HG03066 (cell line): Measurements from ENCODE around the gene KRTAP10-9.
"Not testable (repeated sequence)": the region's sequence is repeated elsewhere in the genome, so short reads cannot be mapped to it uniquely, and the experiment has no call there.

Source experiments
- ATAC-seq: cut with Tn5 transposase; IDR thresholded peaks from one replicate; pipeline ENCODE4 v1.9.1; 2021; ENCODE audit warnings: low read depth; ENCODE audit not compliant: unreplicated experiment

Gene KRTAP10-9

DNA sequence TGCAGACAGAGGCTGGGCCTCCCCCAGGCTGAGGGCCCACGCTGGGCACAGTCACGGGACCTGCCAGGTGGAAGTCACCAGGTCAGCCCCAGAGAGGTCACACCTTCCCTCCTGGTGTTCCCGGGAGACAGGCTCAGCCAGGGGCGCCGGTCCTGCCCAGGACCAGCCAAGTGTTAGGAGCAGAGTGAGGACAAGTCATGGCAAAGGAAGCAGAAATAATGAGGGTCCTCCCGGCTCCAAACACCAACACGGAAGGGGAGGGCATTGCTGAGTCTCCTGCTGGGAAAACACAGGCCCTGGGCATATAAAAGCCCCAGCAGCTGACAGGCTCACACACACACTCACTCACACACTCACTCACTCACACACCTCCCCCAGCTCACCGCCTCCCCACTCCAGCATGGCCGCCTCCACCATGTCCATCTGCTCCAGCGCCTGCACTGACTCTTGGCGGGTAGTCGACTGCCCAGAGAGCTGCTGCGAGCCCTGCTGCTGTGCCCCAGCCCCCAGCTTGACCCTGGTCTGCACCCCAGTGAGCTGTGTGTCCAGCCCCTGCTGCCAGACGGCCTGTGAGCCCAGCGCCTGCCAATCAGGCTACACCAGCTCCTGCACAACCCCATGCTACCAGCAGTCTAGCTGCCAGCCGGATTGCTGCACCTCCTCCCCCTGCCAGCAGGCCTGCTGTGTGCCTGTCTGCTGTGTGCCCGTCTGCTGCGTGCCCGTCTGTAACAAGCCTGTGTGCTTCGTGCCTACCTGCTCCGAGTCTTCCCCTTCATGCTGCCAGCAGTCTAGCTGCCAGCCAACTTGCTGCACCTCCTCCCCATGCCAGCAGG is 10.3 kb downstream of the KRTAP10-9 start, which contains the start of gene KRTAP10-10:
TSS of gene KRTAP10-10 (plus strand) at position 339 of the 833 bp plus-strand sequence. CDS start at position 401, 62 bp downstream.
- ATAC-seq: no peak

DNA sequence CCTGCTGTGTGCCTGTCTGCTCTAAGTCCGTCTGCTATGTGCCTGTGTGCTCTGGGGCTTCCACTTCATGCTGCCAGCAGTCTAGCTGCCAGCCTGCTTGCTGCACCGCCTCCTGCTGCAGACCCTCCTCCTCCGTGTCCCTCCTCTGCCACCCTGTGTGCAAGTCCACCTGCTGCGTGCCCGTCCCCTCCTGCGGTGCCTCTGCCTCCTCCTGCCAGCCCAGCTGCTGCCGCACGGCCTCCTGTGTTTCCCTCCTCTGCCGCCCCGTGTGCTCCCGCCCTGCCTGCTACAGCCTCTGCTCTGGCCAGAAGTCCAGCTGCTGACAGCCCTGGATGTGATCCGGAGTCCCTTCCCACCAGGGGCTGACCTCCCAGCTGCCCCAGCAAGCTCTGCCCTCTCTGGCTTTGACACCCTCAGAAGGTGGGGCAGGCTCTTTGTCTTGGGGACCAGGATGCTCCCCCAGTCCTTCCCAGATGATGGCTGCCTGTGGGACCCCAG is 11.0 kb downstream of the KRTAP10-9 start:
- not testable (repeated sequence) for ATAC-seq

- ATAC-seq: not testable (repeated sequence)
Observed at GRCh38 chr21:44638506-44639330, 11.8 kb downstream of the KRTAP10-9 start.

DNA sequence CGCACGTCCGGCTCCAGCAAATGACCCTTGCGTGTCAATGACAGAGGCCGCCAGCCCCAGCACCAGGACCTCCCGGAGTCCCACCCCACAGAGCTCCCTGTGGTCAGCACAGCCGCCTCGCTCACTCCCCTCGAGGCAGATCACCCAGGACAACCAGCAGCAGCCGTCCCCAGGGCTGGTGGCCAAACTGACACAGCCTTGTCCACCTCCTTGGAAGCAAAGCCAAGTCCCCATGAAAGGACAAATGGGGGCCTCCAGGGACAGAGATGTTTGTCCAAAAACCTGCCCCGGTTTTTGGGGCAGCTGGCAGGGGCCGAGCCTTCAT is 12.4 kb downstream of the KRTAP10-9 start:
- ATAC-seq: no peak

DNA sequence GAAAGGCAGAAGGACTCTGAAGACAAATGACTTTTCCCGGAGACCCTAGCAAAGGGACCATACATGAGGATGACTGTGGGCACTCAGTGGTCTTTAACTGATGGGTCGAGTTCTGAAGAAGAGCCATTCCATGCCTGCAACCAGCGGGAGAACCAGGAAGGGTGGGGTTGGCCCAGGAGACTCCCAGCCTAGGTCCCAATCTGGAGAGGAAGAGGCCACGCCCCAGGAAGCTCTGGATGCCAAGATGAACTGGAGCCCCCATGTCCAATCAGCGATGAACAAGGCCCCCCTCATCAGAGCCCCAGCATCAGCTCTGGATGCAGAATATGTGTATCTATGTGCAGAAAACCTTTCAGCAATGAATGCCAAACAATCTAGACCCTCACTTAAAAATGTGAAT is 13.9 kb downstream of the KRTAP10-9 start:
- ATAC-seq: no peak

GRCh38 chr21:44643741-44644310 is 16.9 kb downstream of the KRTAP10-9 start:
- ATAC-seq: no peak

GRCh38 chr21:44644878-44645277 is 18.0 kb downstream of the KRTAP10-9 start:
- ATAC-seq: no peak

DNA sequence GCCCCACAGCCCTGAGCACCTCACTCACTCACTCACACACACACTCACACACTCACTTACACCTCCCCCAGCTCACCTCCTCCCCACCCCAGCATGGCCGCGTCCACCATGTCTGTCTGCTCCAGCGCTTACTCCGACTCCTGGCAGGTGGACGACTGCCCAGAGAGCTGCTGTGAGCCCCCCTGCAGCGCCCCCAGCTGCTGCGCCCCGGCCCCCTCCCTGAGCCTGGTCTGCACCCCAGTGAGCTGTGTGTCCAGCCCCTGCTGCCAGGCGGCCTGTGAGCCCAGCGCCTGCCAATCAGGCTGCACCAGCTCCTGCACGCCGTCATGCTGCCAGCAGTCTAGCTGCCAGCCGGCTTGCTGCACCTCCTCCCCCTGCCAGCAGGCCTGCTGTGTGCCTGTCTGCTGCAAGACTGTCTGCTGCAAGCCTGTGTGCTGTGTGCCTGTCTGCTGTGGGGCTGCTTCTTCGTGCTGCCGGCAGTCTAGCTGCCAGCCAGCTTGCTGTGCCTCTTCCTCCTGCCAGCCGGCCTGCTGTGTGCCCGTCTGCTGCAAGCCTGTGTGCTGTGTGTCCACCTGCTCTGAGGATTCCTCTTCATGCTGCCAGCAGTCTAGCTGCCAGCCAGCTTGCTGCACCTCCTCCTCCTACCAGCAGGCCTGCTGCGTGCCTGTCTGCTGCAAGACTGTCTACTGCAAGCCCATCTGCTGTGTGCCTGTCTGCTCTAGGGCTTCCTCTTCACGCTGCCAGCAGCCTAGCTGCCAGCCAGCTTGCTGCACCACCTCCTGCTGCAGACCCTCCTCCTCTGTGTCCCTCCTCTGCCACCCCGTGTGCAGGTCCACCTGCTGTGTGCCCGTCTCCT is 19.7 kb downstream of the KRTAP10-9 start, which contains the start of gene KRTAP10-11:
TSS of gene KRTAP10-11 (plus strand) at position 49 of the 856 bp plus-strand sequence. CDS start at position 94, 45 bp downstream.
- ATAC-seq: not testable (repeated sequence)

GRCh38 chr21:44647222-44647552 is 20.3 kb downstream of the KRTAP10-9 start:
- ATAC-seq: no peak

DNA sequence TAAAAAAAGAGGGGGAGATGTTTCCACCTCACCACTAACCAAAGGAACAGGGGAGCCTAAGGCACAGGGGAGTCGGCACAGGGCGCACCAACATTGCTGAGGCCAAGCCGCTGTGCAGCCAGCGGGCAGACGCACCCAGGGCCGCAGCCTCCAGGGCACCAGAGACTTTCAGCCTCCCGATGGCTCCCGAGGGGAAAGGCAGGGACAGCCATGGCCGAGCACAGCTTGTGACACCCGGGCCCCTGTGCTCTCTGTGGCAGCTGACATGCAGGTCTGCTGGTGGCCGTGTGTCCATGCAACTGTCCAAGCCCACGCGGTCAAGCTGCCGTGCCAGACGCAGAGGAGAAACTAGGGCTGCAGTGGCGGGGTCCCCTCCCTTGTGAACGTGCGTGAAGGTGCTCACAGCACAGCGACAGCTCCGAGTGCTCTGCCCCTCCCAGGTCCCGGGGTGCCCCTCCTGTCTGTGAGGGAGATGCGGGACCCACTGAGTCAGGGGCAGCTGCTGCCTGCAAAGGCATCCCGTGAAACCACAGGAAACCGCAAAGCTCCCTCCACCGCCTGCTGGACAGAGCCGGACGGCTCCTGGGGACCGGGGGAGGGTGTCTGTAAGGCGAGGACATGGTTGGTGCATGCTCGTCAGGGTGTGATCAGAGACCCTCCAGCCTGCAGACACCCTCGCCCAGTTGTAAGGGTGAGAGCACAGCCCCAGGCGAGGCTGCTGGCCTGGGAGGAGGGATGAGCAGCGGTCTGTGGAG is 21.8 kb downstream of the KRTAP10-9 start:
- no peak for ATAC-seq

DNA sequence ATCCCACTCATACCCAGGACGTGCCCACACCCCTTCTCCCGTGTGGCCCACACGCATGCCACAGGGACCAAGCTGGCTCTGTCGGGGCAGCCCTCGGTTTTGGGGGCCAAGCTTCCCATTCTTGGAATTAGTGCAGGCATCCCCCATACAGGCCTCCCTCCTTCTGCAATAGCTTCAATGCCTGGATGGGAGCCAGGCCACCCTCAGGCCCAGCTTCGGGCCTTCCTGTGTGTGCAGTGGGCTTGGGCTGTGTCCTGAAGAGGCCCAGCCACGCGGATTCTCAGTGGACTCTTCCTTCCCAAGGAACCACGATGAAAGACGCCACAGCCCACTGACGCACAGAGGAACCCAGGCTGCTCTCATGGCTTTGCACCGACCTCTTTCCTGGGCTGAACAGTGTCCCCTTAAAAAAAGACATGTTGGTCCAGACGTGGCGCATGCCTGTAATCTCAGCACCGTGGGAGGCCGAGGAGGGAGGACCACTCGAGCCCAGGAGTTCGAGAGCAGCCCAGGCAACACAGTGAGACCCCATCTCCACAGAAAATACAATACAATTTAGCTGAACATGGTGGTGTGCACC is 22.7 kb downstream of the KRTAP10-9 start:
- no peak for ATAC-seq

- ATAC-seq: no peak
Observed at GRCh38 chr21:44650265-44650972, 23.5 kb downstream of the KRTAP10-9 start.

DNA sequence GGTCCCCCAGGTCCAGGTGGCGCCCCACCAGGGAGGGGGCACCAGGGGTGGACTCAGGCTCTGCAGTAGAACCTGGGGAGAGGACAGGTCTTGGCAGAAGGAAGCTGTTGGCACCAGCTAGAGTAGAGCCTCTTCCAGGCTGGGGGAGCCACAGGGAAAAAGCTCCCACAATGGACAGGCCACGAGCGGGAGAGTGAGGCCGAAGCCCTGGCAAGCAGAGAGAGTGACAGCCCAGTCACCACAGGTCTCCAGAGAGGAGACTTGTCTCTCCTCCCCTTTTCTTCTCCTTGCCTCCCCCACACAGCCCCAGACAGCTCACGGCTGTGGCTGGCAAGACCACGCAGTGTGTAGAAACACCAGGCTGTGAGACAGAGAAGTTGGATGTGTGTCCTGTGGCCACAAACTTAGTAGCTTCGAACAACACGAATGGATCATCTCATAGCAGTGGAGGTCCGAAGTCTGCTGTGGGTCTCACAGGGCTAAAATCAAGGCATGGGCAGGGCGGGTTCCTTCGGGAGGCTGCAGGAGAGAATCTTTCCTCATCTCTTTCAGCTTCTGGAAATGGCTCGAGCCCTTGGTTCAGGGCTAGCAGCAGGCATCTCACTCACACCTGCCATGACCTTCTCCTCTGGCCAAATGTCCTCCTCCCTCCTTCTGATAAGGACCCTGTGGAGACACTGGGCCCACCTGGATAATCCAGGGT is 24.2 kb downstream of the KRTAP10-9 start:
- ATAC-seq: no peak

GRCh38 chr21:44653123-44653522 is 26.2 kb downstream of the KRTAP10-9 start:
- ATAC-seq: no peak

DNA sequence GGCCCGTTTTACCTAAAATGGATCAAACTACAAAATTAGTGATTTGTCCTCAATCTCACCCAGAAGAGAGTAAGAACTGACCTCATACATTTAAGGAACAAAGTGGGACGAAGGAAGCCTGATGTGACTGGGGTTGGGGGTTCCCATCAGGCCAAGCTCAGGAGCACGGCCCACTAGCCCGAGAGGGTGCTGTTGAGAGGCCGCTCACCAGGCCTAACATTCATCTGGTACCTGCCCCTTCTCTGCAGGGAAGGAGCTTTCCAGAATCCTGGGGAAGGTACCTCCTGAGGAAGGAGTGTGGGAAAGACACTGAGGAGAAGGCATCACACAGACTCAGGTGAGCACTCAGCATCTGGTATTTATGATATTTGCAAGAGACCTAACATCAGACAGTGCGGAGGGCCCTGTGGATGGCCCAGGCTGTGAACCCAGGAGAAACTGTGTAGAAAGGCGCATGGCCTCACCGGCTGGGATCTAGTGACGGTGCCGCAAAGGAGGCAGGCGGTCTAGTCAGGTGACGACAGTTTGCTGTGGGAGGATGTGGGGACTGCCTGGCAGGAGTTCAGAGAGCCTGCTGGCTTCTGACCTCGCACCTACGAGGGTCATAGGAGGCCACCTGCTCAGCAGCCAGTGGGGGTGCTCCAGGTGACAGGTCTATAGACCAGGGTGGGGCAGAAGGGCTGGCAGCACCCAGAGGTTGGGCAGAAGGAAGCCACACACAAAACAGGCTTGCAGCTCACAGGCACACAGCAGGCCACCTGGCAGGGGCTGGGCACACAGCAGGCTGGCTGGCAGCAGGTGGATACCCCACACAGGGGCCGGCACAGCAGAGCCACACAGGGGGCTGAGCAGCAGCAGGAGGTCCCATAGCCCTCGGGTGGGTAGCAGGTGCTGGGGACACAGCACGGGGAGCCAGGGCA is 27.0 kb downstream of the KRTAP10-9 start:
- ATAC-seq: no peak

GRCh38 chr21:44654576-44655175 is 27.8 kb downstream of the KRTAP10-9 start, which contains the start of gene KRTAP12-4:
Gene KRTAP12-4, minus strand, starts transcription at chr21:44654659. Its CDS starts 45 bp downstream, at chr21:44654614.
- no peak for ATAC-seq
